Stomach (tissue), 9 donors: Measurements from ENCODE around the gene RRP9. TPM values are rescaled to one million over a fixed set of nuclear protein-coding genes. Genes with fewer than 3 reads are reported as not detected.

Experiments
- DNase-seq, 2 donors: peaks; one replicate each; pipeline versions ENCODE4 v3.0.0 to v3.0.0-alpha.2; 2013 to 2019
- H3K27ac ChIP-seq, 5 donors: fragments of 200-600 bp in 4 of 5; sonication (generic) in 4 of 5; one replicate each; pipeline ENCODE4 v1.5.1; 2013 to 2019; ENCODE audit warnings: mild to moderate bottlenecking in 1 of 5, moderate library complexity in 1 of 5
- H3K27me3 ChIP-seq, 3 donors: fragments of 200-600 bp; sonication (generic); one replicate each; pipeline ENCODE4 v1.5.1; 2017 to 2019; ENCODE audit warnings: mixed run types in 1 of 3
- H3K36me3 ChIP-seq, 4 donors: fragments of 200-600 bp; sonication (generic); 1 replicate in 3 of 4; 2 replicates in 1 of 4; pipeline ENCODE4 v1.5.1; 2016 to 2019
- H3K4me1 ChIP-seq, 4 donors: fragments of 200-600 bp; sonication (generic); one replicate each; pipeline ENCODE4 v1.5.1; 2016 to 2019
- H3K4me3 ChIP-seq, 4 donors: fragments of 200-600 bp; sonication (generic) in 3 of 4; one replicate each; pipeline ENCODE4 v1.5.1; 2016 to 2019; ENCODE audit warnings: mild to moderate bottlenecking in 1 of 4
- H3K9me3 ChIP-seq, 4 donors: fragments of 200-600 bp; sonication (generic); one replicate each; pipeline ENCODE4 v1.5.1; 2016 to 2019
- CTCF ChIP-seq, 7 experiments: fragments of 450-650 bp in 4 of 7; fragments of 200-600 bp in 3 of 7; sonication (generic) in 3 of 7; IDR thresholded peaks; one replicate each; pipeline ENCODE4 v1.5.1; 2016 to 2019; ENCODE audit warnings: antibody characterized with exemption in 7 of 7, control low read depth in 2 of 7, mild to moderate bottlenecking in 1 of 7
- EP300 ChIP-seq: sonication (generic); formaldehyde crosslinking; IDR thresholded peaks from one replicate; pipeline ENCODE4 v1.6.1; 2017; ENCODE audit warnings: antibody characterized with exemption
- POLR2A ChIP-seq, 4 donors: fragments of 450-650 bp; IDR thresholded peaks; one replicate each; pipeline ENCODE4 v1.6.1; 2016; ENCODE audit warnings: antibody characterized with exemption in 4 of 4, control low read depth in 2 of 4, mild to moderate bottlenecking in 1 of 4, moderate library complexity in 1 of 4
- POLR2AphosphoS5 ChIP-seq, 3 donors: sonication (generic); formaldehyde crosslinking; IDR thresholded peaks; one replicate each; pipeline ENCODE4 v1.6.1; 2016; ENCODE audit warnings: antibody characterized with exemption in 3 of 3
- WGBS, 5 donors: extraction: QIAGEN DNeasy Blood & Tissue Kit in 3 of 5; methylation state at CpG; one replicate each; pipeline versions ENCODE4 v1.1.5 to v1.1.7; 2013 to 2018; 5-methylcytosine and 5-hydroxymethylcytosine counted together
- intact Hi-C: fragments of 100-400 bp; cut with DNase I; formaldehyde crosslinking; loops from one replicate; pipeline ENCODE4 v1.15.1; 2023; ENCODE audit warnings: low total_unique reads
- polyA plus RNA-seq, 3 donors: library from polyadenylated mRNA; stranded (reverse); fragments of 200-250 nt; gene quantifications; one replicate each; pipeline ENCODE4 v1.2.3, GENCODE V29; 2013
- total RNA-seq, 5 donors: library from RNA; depleted of rRNA; stranded (reverse); fragments of >200 nt; gene quantifications; one replicate each; pipeline versions ENCODE4 v1.1.0 to v1.2.3, GENCODE V29; 2014 to 2016
- donor health status: healthy with polysubstance abuse.
- donor health status: Bipolar disorder and iron deficiency.
- donor health status: healthy.

RRP9 gene
- total and polyA plus RNA-seq, 8 donors = 3.2 to 21.0 (median 13.0) TPM

DNA sequence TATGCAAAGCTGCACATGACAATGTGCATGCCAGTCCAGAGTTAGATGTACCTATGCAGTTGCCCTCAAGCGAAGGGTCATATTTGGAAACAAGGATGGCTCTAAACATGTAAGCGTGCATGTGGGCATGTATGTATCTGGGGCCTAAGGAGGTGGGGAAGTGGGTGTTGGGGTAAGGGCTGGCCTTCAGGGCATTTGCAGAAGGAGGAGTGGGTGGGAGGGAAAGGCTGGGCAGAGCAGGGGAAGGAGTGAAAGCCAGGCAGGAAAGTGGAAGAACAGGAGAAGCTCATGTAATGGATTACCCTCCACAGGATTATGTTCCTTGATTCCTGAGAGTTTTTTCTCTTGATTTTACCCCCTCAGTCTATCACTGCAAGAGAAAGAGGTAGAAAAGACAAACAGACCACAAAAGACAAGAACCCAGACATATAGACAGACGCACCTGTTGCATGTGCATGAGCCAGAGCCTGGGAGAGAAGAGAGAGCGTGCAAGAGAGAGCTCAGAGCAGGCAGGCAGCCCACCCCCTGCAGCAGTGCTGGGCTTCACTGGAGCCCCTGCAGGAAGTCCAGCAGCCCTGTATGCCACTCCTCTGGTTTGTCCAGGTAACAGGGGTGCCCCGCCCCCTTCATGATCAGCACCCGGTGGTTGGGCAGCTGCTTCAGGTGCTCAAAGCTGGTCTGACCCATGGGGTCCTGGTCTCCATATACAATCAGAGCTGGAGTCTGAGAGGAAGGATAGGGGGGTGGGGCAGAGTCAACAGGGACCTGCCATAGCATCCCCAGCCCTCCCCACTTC is 27.4 kb upstream of the RRP9 start:
- DNase-seq = peak in 1 of 2 donors; percentile 62
- intact Hi-C loops = no loop called here
- TF ChIP-seq POLR2AphosphoS5 (IDR thresholded peaks at IDR 0.05) (no peak), POLR2A (IDR thresholded peaks at IDR 0.05) (no peak), CTCF (IDR thresholded peaks at IDR 0.05) (no peak), EP300 (no peak)
- 69 to 87% (median 74%) methylated on average over 4 to 6 of the region's 6 CpGs for WGBS, 5 donors
- peak overlapping the region in 3 of 5 donors; percentile 0 to 95 (median 92) for H3K27ac ChIP-seq
- H3K4me1 ChIP-seq = peaks cover 26 to 90% (median 73%) of the 10 kb centered on the region in 4 donors
- H3K4me3 ChIP-seq = no peak overlapping the region
- peaks cover 0 to 5% (median 0%) of the 10 kb centered on the region in 3 donors for H3K27me3 ChIP-seq
- no peaks in the 10 kb centered on the region for H3K9me3 ChIP-seq
- peaks cover 0 to 7% (median 2%) of the 10 kb centered on the region in 4 donors for H3K36me3 ChIP-seq

GRCh38 chr3:51968170-51968775 is 26.6 kb upstream of the RRP9 start:
- intact Hi-C loops = no loop called here
- WGBS, 5 donors = 8 to 17% (median 14%) methylated on average over 7 to 11 of the region's 11 CpGs
- Histone ChIP-seq H3K36me3 (peaks cover 0 to 7% (median 2%) of the 10 kb centered on the region in 4 donors), H3K27me3 (peaks cover 0 to 5% (median 0%) of the 10 kb centered on the region in 3 donors), H3K9me3 (no peaks in the 10 kb centered on the region), H3K4me1 (peaks cover 25 to 90% (median 71%) of the 10 kb centered on the region in 4 donors), H3K27ac (peak overlapping the region; percentile 88 to 98 (median 92)), H3K4me3 (peak overlapping the region; percentile 73 to 92 (median 76))
- no peak for TF ChIP-seq POLR2A (IDR thresholded peaks at IDR 0.05)
- peak in 1 of 2 donors; percentile 68 for DNase-seq

GRCh38 chr3:51967384-51968169 is 25.9 kb upstream of the RRP9 start, which contains the start of gene PCBP4:
Gene PCBP4 (minus strand): TSS chr3:51967454. CDS start chr3:51961240, 6,214 bp downstream.
- Histone ChIP-seq H3K9me3 (no peaks in the 10 kb centered on the region), H3K27ac (peak within 1 kb of the TSS; percentile 88 to 98 (median 92)), H3K4me1 (peaks cover 25 to 90% (median 68%) of the 10 kb centered on the region in 4 donors), H3K27me3 (peaks cover 0 to 5% (median 0%) of the 10 kb centered on the region in 3 donors), H3K4me3 (peak within 1 kb of the TSS; percentile 73 to 92 (median 76)), H3K36me3 (peaks cover 0 to 7% (median 2%) of the 10 kb centered on the region in 4 donors)
- 1 to 2% (median 1%) methylated on average over 20 to 79 of the region's 90 CpGs for WGBS, 5 donors
- TF ChIP-seq CTCF (IDR thresholded peaks at IDR 0.05) = no peak
- peak in 2 of 3 donors; percentile 44 to 72 for TF ChIP-seq POLR2AphosphoS5 (IDR thresholded peaks at IDR 0.05)
- DNase-seq = peak; percentile 74 to 89
- intact Hi-C loops = no loop called here

- H3K36me3 ChIP-seq = peaks cover 0 to 7% (median 2%) of the 10 kb centered on the region in 4 donors
- 0 to 5% (median 5%) methylated on average over 6 to 33 of the region's 33 CpGs for WGBS, 5 donors
- H3K4me1 ChIP-seq = peaks cover 25 to 89% (median 68%) of the 10 kb centered on the region in 4 donors
- no peak for TF ChIP-seq POLR2A (IDR thresholded peaks at IDR 0.05)
- TF ChIP-seq POLR2AphosphoS5 (IDR thresholded peaks at IDR 0.05) = no peak
- no peak for TF ChIP-seq EP300
- no peak for TF ChIP-seq CTCF (IDR thresholded peaks at IDR 0.05)
- peaks cover 0 to 5% (median 0%) of the 10 kb centered on the region in 3 donors for H3K27me3 ChIP-seq
- intact Hi-C loops = no loop called here
- H3K4me3 ChIP-seq = peak overlapping the region; percentile 73 to 92 (median 76)
- peak overlapping the region; percentile 77 to 98 (median 88) for H3K27ac ChIP-seq
- H3K9me3 ChIP-seq = no peaks in the 10 kb centered on the region
- no peak for DNase-seq
Observed at GRCh38 chr3:51966922-51967383, 25.2 kb upstream of the RRP9 start.
